Esophagus squamous epithelium (tissue), 5 donors: ENCODE measurements around the gene TMEM256. TPM values are rescaled to one million over a fixed set of nuclear protein-coding genes. Genes with fewer than 3 reads are reported as not detected.

Experiments used
- DNase-seq: peaks from one replicate; lab custom pipeline; 2025; lab: John Stamatoyannopoulos, UW
- H3K27ac ChIP-seq, 4 donors: fragments of 200-600 bp; sonication (generic); one replicate each; pipeline ENCODE4 v1.5.1; 2016 to 2019; ENCODE audit warnings: mild to moderate bottlenecking in 1 of 4
- H3K27me3 ChIP-seq, 4 donors: fragments of 200-600 bp; sonication (generic); 1 replicate in 3 of 4; 2 replicates in 1 of 4; pipeline versions ENCODE4 v1.5.1 to v1.6.0; 2017 to 2021; ENCODE audit warnings: antibody characterized with exemption in 1 of 4
- H3K36me3 ChIP-seq, 3 donors: fragments of 200-600 bp; sonication (generic); one replicate each; pipeline ENCODE4 v1.5.1; 2016 to 2019
- H3K4me1 ChIP-seq, 3 donors: fragments of 200-600 bp; sonication (generic); one replicate each; pipeline ENCODE4 v1.5.1; 2017 to 2019
- H3K4me3 ChIP-seq, 4 donors: fragments of 200-600 bp; sonication (generic); 1 replicate in 3 of 4; 2 replicates in 1 of 4; pipeline ENCODE4 v1.5.1; 2016 to 2019; ENCODE audit warnings: mild to moderate bottlenecking in 2 of 4, moderate library complexity in 1 of 4
- H3K9me3 ChIP-seq, 3 donors: fragments of 200-600 bp; sonication (generic); one replicate each; pipeline ENCODE4 v1.5.1; 2016 to 2019
- CTCF ChIP-seq, 6 experiments: fragments of 450-650 bp in 4 of 6; fragments of 200-600 bp in 2 of 6; sonication (generic) in 2 of 6; IDR thresholded peaks; one replicate each; pipeline ENCODE4 v1.5.1; 2016 to 2019; ENCODE audit warnings: antibody characterized with exemption in 6 of 6, mild to moderate bottlenecking in 4 of 6, moderate library complexity in 4 of 6
- POLR2A ChIP-seq, 4 donors: fragments of 450-650 bp; IDR thresholded peaks; one replicate each; pipeline ENCODE4 v1.6.1; 2017; ENCODE audit warnings: antibody characterized with exemption in 4 of 4, mild to moderate bottlenecking in 4 of 4, moderate library complexity in 3 of 4
- WGBS, 2 donors: methylation state at CpG; one replicate each; pipeline ENCODE4 v1.1.5; 2018; 5-methylcytosine and 5-hydroxymethylcytosine counted together
- intact Hi-C: fragments of 100-400 bp; cut with DNase I; formaldehyde crosslinking; loops from one replicate; pipeline ENCODE4 v1.15.0; 2022
- total RNA-seq, 4 donors: library from RNA; depleted of rRNA; stranded (reverse); fragments of >200 nt; gene quantifications; one replicate each; pipeline ENCODE4 v1.1.0, GENCODE V29; 2016
- donor health status: DM: yes; HTN: yes; CAD: no.

Gene TMEM256
- total RNA-seq, 4 donors from 2014 or later, result 27.9 to 88.0 (median 66.7) TPM

GRCh38 chr17:7409716-7410115 lies 5.8 kb upstream of the TMEM256 start:
- Histone ChIP-seq H3K27ac (no peak overlapping the region), H3K27me3 (peaks cover 0 to 9% (median 0%) of the 10 kb centered on the region in 4 donors), H3K4me1 (peaks cover 3 to 19% (median 14%) of the 10 kb centered on the region in 3 donors), H3K4me3 (no peak overlapping the region), H3K36me3 (peaks cover 0 to 22% (median 0%) of the 10 kb centered on the region in 3 donors), H3K9me3 (no peaks in the 10 kb centered on the region)
- 90 to 93% methylated on average over 6 of the region's 6 CpGs for WGBS, 2 donors
- intact Hi-C loops, result no loop called here
- DNase-seq, result no peak
- TF ChIP-seq POLR2A (IDR thresholded peaks at IDR 0.05), result no peak
- TF ChIP-seq CTCF (IDR thresholded peaks at IDR 0.05), result no peak

- Histone ChIP-seq H3K27me3 (peaks cover 0 to 10% (median 0%) of the 10 kb centered on the region in 4 donors), H3K36me3 (peaks cover 0 to 22% (median 0%) of the 10 kb centered on the region in 3 donors), H3K4me3 (no peak overlapping the region), H3K27ac (no peak overlapping the region), H3K4me1 (peaks cover 3 to 22% (median 14%) of the 10 kb centered on the region in 3 donors), H3K9me3 (no peaks in the 10 kb centered on the region)
- 80% methylated on average over 3 of the region's 6 CpGs; no CpG with 5 or more reads in 1 of the 2 donors for WGBS, 2 donors
- intact Hi-C loops, result no loop called here
- TF ChIP-seq CTCF (IDR thresholded peaks at IDR 0.05), result no peak
- no peak for TF ChIP-seq POLR2A (IDR thresholded peaks at IDR 0.05)
- no peak for DNase-seq
These were observed 5.0 kb upstream of the TMEM256 start for GRCh38 chr17:7408863-7409262.

GRCh38 chr17:7408252-7408727 lies 4.4 kb upstream of the TMEM256 start:
- TF ChIP-seq CTCF (IDR thresholded peaks at IDR 0.05), result no peak
- no peak for TF ChIP-seq POLR2A (IDR thresholded peaks at IDR 0.05)
- WGBS, 2 donors, result 87% methylated on average over 3 of the region's 58 CpGs; no CpG with 5 or more reads in 1 of the 2 donors
- no peaks in the 10 kb centered on the region for H3K9me3 ChIP-seq
- no peak for DNase-seq
- no peak overlapping the region for H3K27ac ChIP-seq
- intact Hi-C loops, result no loop called here
- H3K4me1 ChIP-seq, result peaks cover 4 to 25% (median 15%) of the 10 kb centered on the region in 3 donors
- no peak overlapping the region for H3K4me3 ChIP-seq
- peaks cover 0 to 22% (median 0%) of the 10 kb centered on the region in 3 donors for H3K36me3 ChIP-seq
- H3K27me3 ChIP-seq, result peaks cover 0 to 10% (median 0%) of the 10 kb centered on the region in 4 donors

GRCh38 chr17:7407485-7408251 lies 3.8 kb upstream of the TMEM256 start, which contains the start of gene NLGN2:
Gene NLGN2, plus strand, starts transcription at chr17:7407845. Its CDS starts 411 bp downstream, at chr17:7408256.
- Histone ChIP-seq H3K4me3 (no peak within 1 kb of the TSS), H3K9me3 (no peaks in the 10 kb centered on the region), H3K4me1 (peaks cover 10 to 31% (median 21%) of the 10 kb centered on the region in 3 donors), H3K36me3 (peaks cover 0 to 22% (median 0%) of the 10 kb centered on the region in 3 donors), H3K27me3 (peaks cover 0 to 10% (median 0%) of the 10 kb centered on the region in 4 donors), H3K27ac (no peak within 1 kb of the TSS)
- DNase-seq, result no peak
- TF ChIP-seq POLR2A (IDR thresholded peaks at IDR 0.05) (no peak), CTCF (IDR thresholded peaks at IDR 0.05) (no peak)
- 71% methylated on average over 8 of the region's 12 CpGs for WGBS, 2 donors
- intact Hi-C loops, result no loop called here

- Histone ChIP-seq H3K4me1 (peaks cover 13 to 37% (median 26%) of the 10 kb centered on the region in 3 donors), H3K27me3 (peaks cover 0 to 10% (median 0%) of the 10 kb centered on the region in 4 donors), H3K36me3 (peaks cover 0 to 22% (median 0%) of the 10 kb centered on the region in 3 donors), H3K27ac (no peak overlapping the region), H3K4me3 (no peak overlapping the region), H3K9me3 (no peaks in the 10 kb centered on the region)
- WGBS, 2 donors, result 82 to 87% methylated on average over 12 of the region's 13 CpGs
- intact Hi-C loops, result no loop called here
- TF ChIP-seq POLR2A (IDR thresholded peaks at IDR 0.05), result no peak
- no peak for DNase-seq
These were observed 3.2 kb upstream of the TMEM256 start for GRCh38 chr17:7407082-7407481.
